ENCODE measurements around the gene PRCC.

DNA sequence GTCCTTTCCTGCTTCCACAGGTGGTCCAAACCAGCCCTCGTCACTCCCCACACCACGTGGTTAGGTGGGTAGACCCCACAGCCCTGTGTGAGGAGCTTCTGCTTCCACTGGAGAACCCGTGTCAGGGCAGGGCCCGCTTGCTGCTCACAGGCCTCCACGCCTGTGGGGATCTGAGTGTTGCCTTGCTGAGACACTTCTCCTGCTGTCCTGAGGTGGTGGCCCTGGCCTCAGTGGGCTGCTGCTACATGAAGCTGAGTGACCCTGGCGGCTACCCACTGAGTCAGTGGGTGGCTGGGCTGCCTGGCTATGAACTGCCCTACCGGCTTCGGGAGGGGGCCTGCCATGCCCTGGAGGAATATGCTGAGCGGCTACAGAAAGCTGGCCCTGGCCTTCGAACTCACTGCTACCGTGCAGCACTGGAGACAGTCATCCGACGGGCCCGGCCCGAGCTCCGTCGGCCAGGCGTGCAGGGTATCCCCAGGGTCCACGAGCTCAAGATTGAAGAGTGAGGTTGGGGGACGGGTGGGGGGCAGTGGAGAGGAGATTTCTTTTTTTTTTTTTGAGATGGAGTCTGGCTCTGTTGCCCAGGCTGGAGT is 33.2 kb upstream of the PRCC start:
- TF ChIP-seq, protein P1, sequence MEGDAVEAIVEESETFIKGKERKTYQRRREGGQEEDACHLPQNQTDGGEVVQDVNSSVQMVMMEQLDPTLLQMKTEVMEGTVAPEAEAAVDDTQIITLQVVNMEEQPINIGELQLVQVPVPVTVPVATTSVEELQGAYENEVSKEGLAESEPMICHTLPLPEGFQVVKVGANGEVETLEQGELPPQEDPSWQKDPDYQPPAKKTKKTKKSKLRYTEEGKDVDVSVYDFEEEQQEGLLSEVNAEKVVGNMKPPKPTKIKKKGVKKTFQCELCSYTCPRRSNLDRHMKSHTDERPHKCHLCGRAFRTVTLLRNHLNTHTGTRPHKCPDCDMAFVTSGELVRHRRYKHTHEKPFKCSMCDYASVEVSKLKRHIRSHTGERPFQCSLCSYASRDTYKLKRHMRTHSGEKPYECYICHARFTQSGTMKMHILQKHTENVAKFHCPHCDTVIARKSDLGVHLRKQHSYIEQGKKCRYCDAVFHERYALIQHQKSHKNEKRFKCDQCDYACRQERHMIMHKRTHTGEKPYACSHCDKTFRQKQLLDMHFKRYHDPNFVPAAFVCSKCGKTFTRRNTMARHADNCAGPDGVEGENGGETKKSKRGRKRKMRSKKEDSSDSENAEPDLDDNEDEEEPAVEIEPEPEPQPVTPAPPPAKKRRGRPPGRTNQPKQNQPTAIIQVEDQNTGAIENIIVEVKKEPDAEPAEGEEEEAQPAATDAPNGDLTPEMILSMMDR (IDR thresholded peaks at IDR 0.05): no peak
- TF ChIP-seq POLR2A (IDR thresholded peaks at IDR 0.05): no peak

All from thyroid gland (tissue), 4 donors.